Osteoblast (primary cell): Measurements from ENCODE around the gene FAM177B. TPM values are rescaled to one million over a fixed set of nuclear protein-coding genes. Genes with fewer than 3 reads are reported as not detected.

ENCODE experiments used
- DNase-seq: peaks from one replicate; pipeline ENCODE4 v3.0.0; 2011; ENCODE audit warnings: low spot score, mixed read lengths; ENCODE audit not compliant: insufficient read length; ENCODE audit errors: missing footprints
- H2AFZ ChIP-seq: 2 replicates; pipeline ENCODE4 v1.6.0; 2011; ENCODE audit warnings: mild to moderate bottlenecking, low read length
- H3K27ac ChIP-seq: 2 replicates; pipeline ENCODE4 v1.5.1; 2011; ENCODE audit warnings: mild to moderate bottlenecking, low read depth, low read length, moderate library complexity
- H3K27me3 ChIP-seq: 2 replicates; pipeline ENCODE4 v1.6.0; 2012; ENCODE audit warnings: mild to moderate bottlenecking, control low read depth, inconsistent platforms, low read length, moderate library complexity; ENCODE audit not compliant: insufficient read depth
- H3K36me3 ChIP-seq: 2 replicates; pipeline ENCODE4 v1.5.1; 2011; ENCODE audit warnings: mild to moderate bottlenecking, low read length, control low read depth, moderate library complexity; ENCODE audit not compliant: insufficient read depth
- H3K4me1 ChIP-seq: 2 replicates; pipeline ENCODE4 v1.5.1; 2011; ENCODE audit warnings: mild to moderate bottlenecking, low read length, control low read depth, moderate library complexity; ENCODE audit not compliant: insufficient read depth
- H3K4me2 ChIP-seq: 2 replicates; pipeline ENCODE4 v1.6.0; 2011; ENCODE audit warnings: mild to moderate bottlenecking, low read length; ENCODE audit not compliant: insufficient read depth
- H3K4me3 ChIP-seq: fragments of 200-600 bp; sonication (generic); 3 replicates; pipeline ENCODE4 v1.5.1; 2012; ENCODE audit warnings: mild to moderate bottlenecking, low read length, inconsistent platforms; ENCODE audit not compliant: insufficient read depth
- H3K79me2 ChIP-seq: 2 replicates; pipeline ENCODE4 v1.6.0; 2012; ENCODE audit warnings: mild to moderate bottlenecking, low read length, control low read depth, inconsistent platforms; ENCODE audit not compliant: insufficient read depth
- H3K9me3 ChIP-seq: 2 replicates; pipeline ENCODE4 v1.5.1; 2011; ENCODE audit warnings: low read depth, low read length, control low read depth
- H4K20me1 ChIP-seq: 2 replicates; pipeline ENCODE4 v1.6.0; 2012; ENCODE audit warnings: mild to moderate bottlenecking, low read length, control low read depth; ENCODE audit not compliant: insufficient read depth
- total RNA-seq: library from RNA; depleted of rRNA; stranded (reverse); fragments of >200 nt; gene quantifications from 2 replicates; pipeline ENCODE4 v1.2.3, GENCODE V29; 2012
- TF ChIP-seq, protein P1 (sequence below): IDR thresholded peaks from 2 replicates; pipeline ENCODE4 v1.5.1; 2011; ENCODE audit warnings: mild to moderate bottlenecking, low read depth, low read length, moderate library complexity; ENCODE audit errors: extremely low read depth

FAM177B gene
- total RNA-seq, 1 donor, result not detected

DNA sequence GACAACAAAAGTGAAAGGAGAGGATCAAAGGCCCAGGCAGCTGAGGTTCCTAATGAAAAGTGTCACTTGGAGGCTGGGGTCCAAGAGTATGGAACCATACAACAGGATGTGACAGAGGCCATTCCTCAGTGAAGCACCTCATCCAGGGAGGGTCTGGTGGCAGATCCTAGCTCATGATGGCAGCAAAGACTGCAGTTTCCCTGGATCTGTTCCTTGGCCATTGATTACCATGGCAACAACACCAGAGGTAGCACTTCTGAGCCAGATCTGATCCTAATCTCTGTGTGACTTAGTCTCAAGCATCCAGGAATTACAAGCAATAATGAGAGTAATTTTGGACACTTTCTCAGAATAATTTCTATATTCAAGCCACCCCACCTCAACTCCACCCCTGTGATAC lies 12.9 kb downstream of the FAM177B start:
- H4K20me1 ChIP-seq, result no peaks in the 10 kb centered on the region

DNA sequence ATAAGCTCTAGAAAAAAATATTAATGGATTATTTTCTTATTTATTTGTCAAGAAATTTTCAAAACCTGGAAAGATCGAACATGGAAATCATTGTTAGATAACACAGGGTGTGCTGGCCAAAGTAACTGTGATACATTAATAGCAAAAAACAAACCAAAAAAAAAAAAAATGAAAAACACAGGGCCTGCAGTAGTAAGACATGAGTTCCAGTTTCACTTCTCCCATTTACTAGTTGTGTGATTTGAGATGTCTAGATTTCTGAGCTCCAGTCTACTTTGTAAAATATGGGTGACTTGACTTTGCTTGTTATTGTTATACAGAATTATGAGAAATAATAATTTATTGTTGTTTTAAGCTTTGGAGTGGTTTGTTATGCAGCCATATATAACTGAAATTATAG lies 13.6 kb downstream of the FAM177B start:
- no peak for DNase-seq
- no peaks in the 10 kb centered on the region for H3K27me3 ChIP-seq
- H3K9me3 ChIP-seq, result no peaks in the 10 kb centered on the region
- TF ChIP-seq, protein P1, sequence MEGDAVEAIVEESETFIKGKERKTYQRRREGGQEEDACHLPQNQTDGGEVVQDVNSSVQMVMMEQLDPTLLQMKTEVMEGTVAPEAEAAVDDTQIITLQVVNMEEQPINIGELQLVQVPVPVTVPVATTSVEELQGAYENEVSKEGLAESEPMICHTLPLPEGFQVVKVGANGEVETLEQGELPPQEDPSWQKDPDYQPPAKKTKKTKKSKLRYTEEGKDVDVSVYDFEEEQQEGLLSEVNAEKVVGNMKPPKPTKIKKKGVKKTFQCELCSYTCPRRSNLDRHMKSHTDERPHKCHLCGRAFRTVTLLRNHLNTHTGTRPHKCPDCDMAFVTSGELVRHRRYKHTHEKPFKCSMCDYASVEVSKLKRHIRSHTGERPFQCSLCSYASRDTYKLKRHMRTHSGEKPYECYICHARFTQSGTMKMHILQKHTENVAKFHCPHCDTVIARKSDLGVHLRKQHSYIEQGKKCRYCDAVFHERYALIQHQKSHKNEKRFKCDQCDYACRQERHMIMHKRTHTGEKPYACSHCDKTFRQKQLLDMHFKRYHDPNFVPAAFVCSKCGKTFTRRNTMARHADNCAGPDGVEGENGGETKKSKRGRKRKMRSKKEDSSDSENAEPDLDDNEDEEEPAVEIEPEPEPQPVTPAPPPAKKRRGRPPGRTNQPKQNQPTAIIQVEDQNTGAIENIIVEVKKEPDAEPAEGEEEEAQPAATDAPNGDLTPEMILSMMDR, result no peak
- H2AFZ ChIP-seq, result no peak overlapping the region
- H3K79me2 ChIP-seq, result no peaks in the 10 kb centered on the region
- H3K4me2 ChIP-seq, result no peak overlapping the region
- no peaks in the 10 kb centered on the region for H4K20me1 ChIP-seq
- no peaks in the 10 kb centered on the region for H3K36me3 ChIP-seq
- H3K27ac ChIP-seq, result no peak overlapping the region
- peaks cover 12% of the 10 kb centered on the region for H3K4me1 ChIP-seq
- no peak overlapping the region for H3K4me3 ChIP-seq

More for the DNA sequence above, 12.9 kb downstream of the FAM177B start:
- no peak overlapping the region for H3K4me2 ChIP-seq
- H2AFZ ChIP-seq, result no peak overlapping the region
- H3K4me1 ChIP-seq, result peaks cover 9% of the 10 kb centered on the region
- H3K9me3 ChIP-seq, result no peaks in the 10 kb centered on the region
- TF ChIP-seq, protein P1, result no peak
- no peaks in the 10 kb centered on the region for H3K36me3 ChIP-seq
- H3K79me2 ChIP-seq, result no peaks in the 10 kb centered on the region
- H3K4me3 ChIP-seq, result no peak overlapping the region
- no peak for DNase-seq
- H3K27ac ChIP-seq, result no peak overlapping the region
- H3K27me3 ChIP-seq, result no peaks in the 10 kb centered on the region

DNA sequence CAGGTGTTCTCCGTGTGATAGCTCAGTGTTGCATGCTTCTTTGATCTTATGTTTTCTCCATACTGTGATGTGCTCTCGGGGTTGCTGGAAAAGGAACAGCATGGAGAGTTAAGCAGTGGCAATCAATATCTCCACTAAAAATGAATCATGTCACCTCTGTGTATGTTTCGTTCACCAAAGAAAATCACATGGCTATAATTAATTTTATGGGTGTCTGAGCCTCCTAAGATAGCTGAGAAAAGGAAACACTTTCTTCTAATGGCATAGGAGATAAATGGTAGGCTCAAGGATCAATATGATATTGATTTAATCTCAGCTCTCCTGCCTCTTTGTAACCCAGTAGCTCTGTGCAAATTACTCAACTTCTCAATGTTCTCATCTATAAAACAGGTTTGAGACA lies 14.3 kb downstream of the FAM177B start:
- TF ChIP-seq, protein P1, result no peak
- Histone ChIP-seq H3K79me2 (no peaks in the 10 kb centered on the region), H3K27me3 (no peaks in the 10 kb centered on the region), H2AFZ (no peak overlapping the region), H4K20me1 (no peaks in the 10 kb centered on the region), H3K36me3 (no peaks in the 10 kb centered on the region), H3K4me3 (no peak overlapping the region), H3K9me3 (no peaks in the 10 kb centered on the region), H3K27ac (no peak overlapping the region), H3K4me2 (no peak overlapping the region), H3K4me1 (peaks cover 12% of the 10 kb centered on the region)
- no peak for DNase-seq

DNA sequence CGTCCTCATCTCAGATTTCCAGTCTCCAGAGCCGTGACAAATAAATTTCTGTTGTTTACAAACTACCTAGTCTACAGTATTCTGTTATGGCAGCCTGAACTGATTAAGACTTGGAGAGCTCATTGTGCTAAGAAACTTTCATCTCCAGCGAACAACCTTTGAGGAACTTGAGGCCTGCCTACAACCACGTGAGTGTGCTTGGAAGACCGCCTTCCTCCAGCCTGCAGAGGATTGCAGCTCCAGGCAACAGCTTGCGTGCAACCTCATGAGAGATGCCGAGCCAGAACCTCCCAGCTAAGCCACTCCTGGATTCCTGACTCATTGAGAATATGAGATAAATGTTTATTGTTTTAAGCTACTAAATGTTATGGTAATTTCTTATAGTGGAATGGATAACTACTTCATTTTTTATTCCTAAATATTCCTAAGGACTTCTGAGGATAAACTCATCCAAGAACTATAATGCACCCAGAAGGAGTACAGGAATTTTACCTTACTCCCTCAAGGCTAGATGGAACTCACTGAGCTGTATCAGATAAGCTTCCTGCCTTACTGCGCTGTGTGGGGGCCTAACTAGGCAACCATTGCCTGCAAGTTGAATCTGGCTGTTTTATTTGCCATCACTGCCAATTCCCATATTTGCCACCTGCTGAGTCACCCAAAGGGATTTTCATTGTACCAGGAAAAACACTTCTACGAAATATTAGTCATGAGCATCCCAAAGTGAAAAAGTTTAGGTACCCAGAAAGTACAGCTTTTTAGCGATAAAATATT lies 17.6 kb downstream of the FAM177B start:
- Histone ChIP-seq H3K4me2 (peak overlapping the region; percentile 34), H3K4me3 (no peak overlapping the region)

More for the DNA sequence above, 17.6 kb downstream of the FAM177B start:
- Histone ChIP-seq H3K27ac (peak overlapping the region; percentile 86), H3K36me3 (no peaks in the 10 kb centered on the region), H3K27me3 (peaks cover 5% of the 10 kb centered on the region), H3K79me2 (no peaks in the 10 kb centered on the region), H3K9me3 (no peaks in the 10 kb centered on the region), H3K4me1 (peaks cover 12% of the 10 kb centered on the region), H2AFZ (no peak overlapping the region), H4K20me1 (no peaks in the 10 kb centered on the region)
- TF ChIP-seq, protein P1, result no peak
- peak; percentile 80 for DNase-seq
